Measurements from ENCODE around the gene FAM200A. TPM values are rescaled to one million over a fixed set of nuclear protein-coding genes. Genes with fewer than 3 reads are reported as not detected.

The FAM200A gene
- polyA plus RNA-seq, 2 of the 4 experiments (the other 2 are of a cell fraction) = 5.3 to 9.8 TPM

DNA sequence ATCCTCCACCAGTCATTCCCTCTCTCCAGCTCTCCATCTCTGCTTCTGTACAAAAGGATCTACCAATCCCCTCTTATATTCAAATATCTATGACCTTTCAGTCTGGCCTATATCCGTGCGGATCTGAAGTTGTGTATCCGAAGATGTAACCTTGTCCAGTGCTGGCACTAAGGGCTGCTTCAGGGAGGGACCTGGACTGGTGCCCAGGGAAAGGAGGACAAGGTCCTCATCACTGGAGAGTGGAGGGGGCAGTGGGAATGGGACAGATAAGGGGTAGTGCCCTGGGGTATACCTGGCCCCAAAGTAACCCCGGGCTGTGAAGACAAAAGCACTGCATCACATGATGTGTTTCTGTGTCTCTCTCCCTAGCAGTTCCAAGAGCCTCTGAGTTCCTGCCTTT, 47.9 kb upstream of the FAM200A start (continued):
- TF ChIP-seq, protein P1, sequence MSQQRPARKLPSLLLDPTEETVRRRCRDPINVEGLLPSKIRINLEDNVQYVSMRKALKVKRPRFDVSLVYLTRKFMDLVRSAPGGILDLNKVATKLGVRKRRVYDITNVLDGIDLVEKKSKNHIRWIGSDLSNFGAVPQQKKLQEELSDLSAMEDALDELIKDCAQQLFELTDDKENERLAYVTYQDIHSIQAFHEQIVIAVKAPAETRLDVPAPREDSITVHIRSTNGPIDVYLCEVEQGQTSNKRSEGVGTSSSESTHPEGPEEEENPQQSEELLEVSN (IDR thresholded peaks at IDR 0.05; ENCODE audit: borderline replicate concordance, low read depth) = no peak
- no peak for TF ChIP-seq MAFK (IDR thresholded peaks at IDR 0.05; ENCODE audit: partially characterized antibody)
- TF ChIP-seq, protein P2, sequence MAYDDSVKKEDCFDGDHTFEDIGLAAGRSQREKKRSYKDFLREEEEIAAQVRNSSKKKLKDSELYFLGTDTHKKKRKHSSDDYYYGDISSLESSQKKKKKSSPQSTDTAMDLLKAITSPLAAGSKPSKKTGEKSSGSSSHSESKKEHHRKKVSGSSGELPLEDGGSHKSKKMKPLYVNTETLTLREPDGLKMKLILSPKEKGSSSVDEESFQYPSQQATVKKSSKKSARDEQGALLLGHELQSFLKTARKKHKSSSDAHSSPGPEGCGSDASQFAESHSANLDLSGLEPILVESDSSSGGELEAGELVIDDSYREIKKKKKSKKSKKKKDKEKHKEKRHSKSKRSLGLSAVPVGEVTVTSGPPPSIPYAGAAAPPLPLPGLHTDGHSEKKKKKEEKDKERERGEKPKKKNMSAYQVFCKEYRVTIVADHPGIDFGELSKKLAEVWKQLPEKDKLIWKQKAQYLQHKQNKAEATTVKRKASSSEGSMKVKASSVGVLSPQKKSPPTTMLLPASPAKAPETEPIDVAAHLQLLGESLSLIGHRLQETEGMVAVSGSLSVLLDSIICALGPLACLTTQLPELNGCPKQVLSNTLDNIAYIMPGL (CRISPR knock-in tag; IDR thresholded peaks at IDR 0.05; ENCODE audit: borderline replicate concordance) = no peak
- no peak for TF ChIP-seq CHD2 (IDR thresholded peaks at IDR 0.05; ENCODE audit: low read length, partially characterized antibody)
- no peak for TF ChIP-seq MYC (IDR thresholded peaks at IDR 0.05; ENCODE audit: borderline replicate concordance, low read length)
- TF ChIP-seq RARB (CRISPR knock-in tag; IDR thresholded peaks at IDR 0.05) = no peak

DNA sequence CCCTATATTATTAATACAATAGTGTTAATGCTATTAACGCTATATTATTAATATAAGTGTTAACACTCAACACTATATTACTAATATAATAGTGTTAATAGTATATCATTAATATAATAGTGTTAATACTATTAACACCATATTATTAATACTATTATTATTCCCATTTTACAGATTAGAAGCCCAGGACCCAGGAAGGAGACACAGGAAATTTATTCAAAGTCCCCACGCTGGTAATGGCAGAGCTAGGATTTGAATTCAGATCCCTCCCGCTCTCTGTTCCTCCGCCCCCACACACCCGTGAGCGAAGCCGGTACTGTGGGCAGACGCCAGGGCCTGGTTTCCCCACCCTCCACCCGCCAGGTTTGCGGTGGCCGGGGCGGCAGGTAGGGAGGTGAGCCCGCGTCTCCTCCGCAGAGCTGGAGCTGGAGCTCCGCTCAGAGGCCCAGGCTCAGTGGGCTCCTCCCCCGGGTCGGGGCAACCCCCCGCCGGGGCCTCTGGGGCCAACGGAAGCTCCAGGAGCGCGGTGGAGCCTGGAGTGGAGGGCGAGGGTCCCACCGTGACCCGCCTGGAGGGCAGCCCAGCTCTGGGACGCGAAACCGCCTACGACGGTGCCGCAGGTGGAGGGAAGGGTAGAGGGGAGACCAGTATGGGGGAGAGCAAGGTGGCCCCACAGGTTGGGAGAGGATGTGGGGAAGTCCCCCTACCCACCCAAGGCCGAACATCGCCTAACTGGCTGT, 46.0 kb upstream of the FAM200A start, which contains the start of gene TMEM225B:
TMEM225B (plus strand) TSS at position 506 of the 740 bp plus-strand sequence. CDS start 6,122 bp downstream, outside the sequence.
- no peak within 1 kb of the TSS for H3K4me2 ChIP-seq
- TF ChIP-seq FOXS1 (CRISPR knock-in tag; IDR thresholded peaks at IDR 0.05) = no peak
- no peak for TF ChIP-seq JUN (IDR thresholded peaks at IDR 0.05)
- ChIA-PET POLR2A (no interaction called here), CTCF (interaction anchor here (0.6 to 1.9 kb wide), 4 partner anchors 18 to 393 kb away, joined by 3 to 6 read pairs (median 3); no protein-coding TSS in a partner anchor)
- H3K9me3 ChIP-seq = no peaks in the 10 kb centered on the region
- FAIRE-seq (no peak), DNase-seq (ENCODE audit: low read depth in 1 of 2, low spot score in 1 of 2) (no peak), ATAC-seq (no peak)
- H3K4me3 ChIP-seq = no peak within 1 kb of the TSS
- 90% methylated on average over 26 of the region's 34 CpGs for WGBS (ENCODE audit: missing lambda C conversion rate)
- H3K27ac ChIP-seq = no peak within 1 kb of the TSS
- no peaks in the 10 kb centered on the region for H3K4me1 ChIP-seq

DNA sequence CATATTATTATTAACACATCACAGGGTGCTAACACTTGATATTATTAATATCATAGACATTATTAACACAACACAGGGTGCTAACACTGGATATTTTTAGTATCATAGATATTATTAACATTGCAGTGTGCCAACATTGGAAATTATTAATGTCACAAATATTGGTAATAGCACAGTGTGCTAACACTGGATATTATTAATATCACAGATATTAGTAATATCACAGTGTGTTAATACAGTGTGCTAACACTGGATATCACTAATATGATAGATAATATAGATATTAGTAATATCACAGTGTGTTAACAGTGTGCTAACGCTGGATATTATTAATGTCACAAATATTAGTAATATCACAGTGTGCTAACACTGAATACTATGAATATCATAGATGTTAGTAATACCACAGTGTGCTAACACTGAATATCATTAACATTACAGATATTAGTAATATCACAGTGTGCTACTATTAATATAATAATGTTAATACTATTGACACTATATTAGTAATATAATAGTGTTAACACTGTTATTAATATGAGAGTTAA, 44.6 kb upstream of the FAM200A start:
- no peak for TF ChIP-seq FOXS1 (CRISPR knock-in tag; IDR thresholded peaks at IDR 0.05)
- no peak for TF ChIP-seq RFX5 (IDR thresholded peaks at IDR 0.05)
- TF ChIP-seq, protein P3, sequence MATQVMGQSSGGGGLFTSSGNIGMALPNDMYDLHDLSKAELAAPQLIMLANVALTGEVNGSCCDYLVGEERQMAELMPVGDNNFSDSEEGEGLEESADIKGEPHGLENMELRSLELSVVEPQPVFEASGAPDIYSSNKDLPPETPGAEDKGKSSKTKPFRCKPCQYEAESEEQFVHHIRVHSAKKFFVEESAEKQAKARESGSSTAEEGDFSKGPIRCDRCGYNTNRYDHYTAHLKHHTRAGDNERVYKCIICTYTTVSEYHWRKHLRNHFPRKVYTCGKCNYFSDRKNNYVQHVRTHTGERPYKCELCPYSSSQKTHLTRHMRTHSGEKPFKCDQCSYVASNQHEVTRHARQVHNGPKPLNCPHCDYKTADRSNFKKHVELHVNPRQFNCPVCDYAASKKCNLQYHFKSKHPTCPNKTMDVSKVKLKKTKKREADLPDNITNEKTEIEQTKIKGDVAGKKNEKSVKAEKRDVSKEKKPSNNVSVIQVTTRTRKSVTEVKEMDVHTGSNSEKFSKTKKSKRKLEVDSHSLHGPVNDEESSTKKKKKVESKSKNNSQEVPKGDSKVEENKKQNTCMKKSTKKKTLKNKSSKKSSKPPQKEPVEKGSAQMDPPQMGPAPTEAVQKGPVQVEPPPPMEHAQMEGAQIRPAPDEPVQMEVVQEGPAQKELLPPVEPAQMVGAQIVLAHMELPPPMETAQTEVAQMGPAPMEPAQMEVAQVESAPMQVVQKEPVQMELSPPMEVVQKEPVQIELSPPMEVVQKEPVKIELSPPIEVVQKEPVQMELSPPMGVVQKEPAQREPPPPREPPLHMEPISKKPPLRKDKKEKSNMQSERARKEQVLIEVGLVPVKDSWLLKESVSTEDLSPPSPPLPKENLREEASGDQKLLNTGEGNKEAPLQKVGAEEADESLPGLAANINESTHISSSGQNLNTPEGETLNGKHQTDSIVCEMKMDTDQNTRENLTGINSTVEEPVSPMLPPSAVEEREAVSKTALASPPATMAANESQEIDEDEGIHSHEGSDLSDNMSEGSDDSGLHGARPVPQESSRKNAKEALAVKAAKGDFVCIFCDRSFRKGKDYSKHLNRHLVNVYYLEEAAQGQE (IDR thresholded peaks at IDR 0.05) = no peak
- ATAC-seq (no peak), DNase-seq (ENCODE audit: low read depth in 1 of 2, low spot score in 1 of 2) (no peak), FAIRE-seq (no peak)
- POLR2A ChIA-PET = no interaction called here
- CTCF ChIA-PET = no interaction called here
- WGBS (ENCODE audit: missing lambda C conversion rate) = 76% methylated on average over 1 of the region's 1 CpG
- Histone ChIP-seq H3K4me3 (no peak overlapping the region), H3K4me2 (no peak overlapping the region), H3K27ac (no peak overlapping the region), H3K4me1 (no peaks in the 10 kb centered on the region), H3K9me3 (no peaks in the 10 kb centered on the region)

DNA sequence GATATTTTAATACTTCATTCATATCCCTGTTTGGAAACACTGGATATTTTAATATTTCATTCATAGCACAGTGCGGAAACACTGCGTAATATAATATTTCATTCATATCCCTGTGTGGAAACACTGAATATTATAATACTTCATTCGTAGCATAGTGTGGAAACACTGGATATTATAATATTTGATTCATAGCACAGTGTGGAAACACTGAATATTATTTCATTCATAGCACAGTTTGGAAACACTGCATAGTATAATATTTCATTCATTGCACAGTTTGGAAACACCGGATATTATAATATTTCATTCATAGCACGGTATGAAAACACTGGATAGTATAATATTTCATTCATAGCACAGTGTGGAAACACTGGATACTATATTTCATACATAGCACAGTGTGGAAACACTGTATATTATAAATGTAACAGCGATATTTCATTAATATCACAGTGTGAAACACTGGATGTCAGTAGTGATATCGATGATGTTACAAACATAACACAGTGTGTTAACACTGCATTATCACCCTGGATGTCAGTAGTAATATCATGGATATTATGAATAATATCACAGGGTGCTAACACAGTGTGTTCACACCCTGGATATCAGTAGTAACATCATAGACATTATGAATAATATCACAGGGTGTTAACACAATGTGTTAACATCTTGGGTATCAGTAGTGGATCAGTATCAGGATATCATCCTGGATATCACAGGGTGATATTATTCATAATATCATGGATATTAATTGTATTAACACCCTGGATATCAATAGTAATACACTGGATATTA, 43.2 kb upstream of the FAM200A start:
- H3K27ac ChIP-seq = no peak overlapping the region
- H3K4me2 ChIP-seq = no peak overlapping the region
- FAIRE-seq = peak; percentile 54
- no peak overlapping the region for H3K4me3 ChIP-seq
- WGBS (ENCODE audit: missing lambda C conversion rate) = 71% methylated on average over 7 of the region's 7 CpGs
- H3K4me1 ChIP-seq = no peaks in the 10 kb centered on the region
- DNase-seq (ENCODE audit: low read depth in 1 of 2, low spot score in 1 of 2) = no peak
- ATAC-seq = no peak
- ChIA-PET CTCF (no interaction called here), POLR2A (no interaction called here)
- H3K9me3 ChIP-seq = no peaks in the 10 kb centered on the region
- TF ChIP-seq, protein P2 (CRISPR knock-in tag; IDR thresholded peaks at IDR 0.05; ENCODE audit: borderline replicate concordance) = no peak
- no peak for TF ChIP-seq ZNF302 (CRISPR knock-in tag; IDR thresholded peaks at IDR 0.05)
- no peak for TF ChIP-seq CHD2 (IDR thresholded peaks at IDR 0.05; ENCODE audit: low read length, partially characterized antibody)
- no peak for TF ChIP-seq BHLHE40 (IDR thresholded peaks at IDR 0.05; ENCODE audit: low read depth, low read length)
- no peak for TF ChIP-seq TFCP2L1 (CRISPR knock-in tag; IDR thresholded peaks at IDR 0.05)
- no peak for TF ChIP-seq CBX2 (IDR thresholded peaks at IDR 0.05; ENCODE audit: borderline replicate concordance, low read depth)
- TF ChIP-seq KDM5A (IDR thresholded peaks at IDR 0.05) = no peak
- no peak for TF ChIP-seq MAFK (IDR thresholded peaks at IDR 0.05; ENCODE audit: partially characterized antibody)
- no peak for TF ChIP-seq ZSCAN20 (CRISPR knock-in tag; IDR thresholded peaks at IDR 0.05)
- no peak for TF ChIP-seq EHF (CRISPR knock-in tag; IDR thresholded peaks at IDR 0.05)
- TF ChIP-seq, protein P4, sequence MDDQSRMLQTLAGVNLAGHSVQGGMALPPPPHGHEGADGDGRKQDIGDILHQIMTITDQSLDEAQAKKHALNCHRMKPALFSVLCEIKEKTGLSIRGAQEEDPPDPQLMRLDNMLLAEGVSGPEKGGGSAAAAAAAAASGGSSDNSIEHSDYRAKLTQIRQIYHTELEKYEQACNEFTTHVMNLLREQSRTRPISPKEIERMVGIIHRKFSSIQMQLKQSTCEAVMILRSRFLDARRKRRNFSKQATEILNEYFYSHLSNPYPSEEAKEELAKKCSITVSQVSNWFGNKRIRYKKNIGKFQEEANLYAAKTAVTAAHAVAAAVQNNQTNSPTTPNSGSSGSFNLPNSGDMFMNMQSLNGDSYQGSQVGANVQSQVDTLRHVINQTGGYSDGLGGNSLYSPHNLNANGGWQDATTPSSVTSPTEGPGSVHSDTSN (IDR thresholded peaks at IDR 0.05) = no peak

Data from A549 (cell line).